GM23338 (cell line): Measurements from ENCODE around the gene ZNF497. TPM values are rescaled to one million over a fixed set of nuclear protein-coding genes. Genes with fewer than 3 reads are reported as not detected.

Source experiments
- ATAC-seq: fragments of 200-7000 bp; cut with Tn5 transposase; 3 replicates; pipeline ENCODE4 v1.9.1; 2020
- DNase-seq: peaks from one replicate; pipeline ENCODE4 v3.0.0-alpha.2; 2015; ENCODE audit warnings: low spot score
- H2AFZ ChIP-seq: fragments of 200-600 bp; sonication (generic); 2 replicates; pipeline ENCODE4 v1.8.0; 2016; ENCODE audit warnings: antibody characterized with exemption, mild to moderate bottlenecking, moderate library complexity
- H3F3A ChIP-seq: fragments of 200-600 bp; sonication (generic); replicated peaks from 2 replicates; pipeline ENCODE4 v1.8.0; 2017; ENCODE audit warnings: antibody characterized with exemption, mixed run types, low read depth
- H3K27ac ChIP-seq: fragments of 200-600 bp; sonication (generic); 2 replicates; pipeline ENCODE4 v1.6.1; 2016; ENCODE audit warnings: low read depth
- H3K27me3 ChIP-seq: fragments of 200-600 bp; sonication (generic); 2 replicates; pipeline ENCODE4 v1.8.0; 2016; ENCODE audit warnings: mild to moderate bottlenecking, mixed run types, moderate library complexity; ENCODE audit not compliant: insufficient read depth
- H3K36me3 ChIP-seq: fragments of 200-600 bp; sonication (generic); 2 replicates; pipeline ENCODE4 v1.8.0; 2016; ENCODE audit warnings: mild to moderate bottlenecking; ENCODE audit not compliant: insufficient read depth
- H3K4me1 ChIP-seq: fragments of 200-600 bp; sonication (generic); 2 replicates; pipeline ENCODE4 v1.8.0; 2016; ENCODE audit warnings: mild to moderate bottlenecking, moderate library complexity; ENCODE audit not compliant: insufficient read depth
- H3K4me2 ChIP-seq: fragments of 200-600 bp; sonication (generic); 2 replicates; pipeline ENCODE4 v1.7.1; 2017; ENCODE audit warnings: mixed run types
- H3K4me3 ChIP-seq: fragments of 200-600 bp; sonication (generic); 2 replicates; pipeline ENCODE4 v1.6.1; 2016; ENCODE audit warnings: mixed run types
- H3K79me2 ChIP-seq: fragments of 200-600 bp; sonication (generic); replicated peaks from 2 replicates; pipeline ENCODE4 v1.8.0; 2017; ENCODE audit warnings: mild to moderate bottlenecking; ENCODE audit not compliant: insufficient read depth
- H3K9me2 ChIP-seq: fragments of 200-600 bp; sonication (generic); 2 replicates; pipeline ENCODE4 v1.8.0; 2017; ENCODE audit not compliant: insufficient read depth
- H4K20me1 ChIP-seq: fragments of 200-600 bp; sonication (generic); replicated peaks from 2 replicates; pipeline ENCODE4 v1.8.0; 2017; ENCODE audit warnings: mild to moderate bottlenecking; ENCODE audit not compliant: insufficient read depth
- H3K27ac Mint-ChIP-seq: 2 replicates; pipeline ENCODE4 v1.8.0; 2020; ENCODE audit warnings: inconsistent platforms, mild to moderate bottlenecking, moderate library complexity, mixed read lengths
- H3K27me3 Mint-ChIP-seq: 3 replicates; pipeline ENCODE4 v1.8.0; 2022; ENCODE audit warnings: low read depth, mild to moderate bottlenecking, moderate library complexity, mixed read lengths, inconsistent platforms; ENCODE audit not compliant: insufficient read depth, poor library complexity
- H3K36me3 Mint-ChIP-seq: 3 replicates; pipeline ENCODE4 v1.8.0; 2021; ENCODE audit warnings: low read depth, mild to moderate bottlenecking, inconsistent platforms, moderate library complexity, mixed read lengths
- H3K4me1 Mint-ChIP-seq: 3 replicates; pipeline ENCODE4 v1.8.0; 2020; ENCODE audit warnings: mild to moderate bottlenecking, inconsistent platforms, mixed read lengths
- H3K4me3 Mint-ChIP-seq: 3 replicates; pipeline ENCODE4 v1.8.0; 2021; ENCODE audit warnings: moderate library complexity, mild to moderate bottlenecking, inconsistent platforms, mixed read lengths
- H3K9me3 Mint-ChIP-seq: 3 replicates; pipeline ENCODE4 v1.8.0; 2020; ENCODE audit warnings: moderate library complexity, mild to moderate bottlenecking, inconsistent platforms, mixed read lengths
- CREB1 ChIP-seq: fragments of 250-450 bp; sonication (Bioruptor Pico); IDR thresholded peaks from 2 replicates; pipeline ENCODE4 v1.5.0; 2020; ENCODE audit warnings: low read depth, mild to moderate bottlenecking, moderate library complexity
- CTCF ChIP-seq, 2 experiments: fragments of 200-600 bp in 1 of 2; sonication (generic) in 1 of 2; conservative IDR thresholded peaks; 2 replicates each; pipeline versions ENCODE4 v1.5.1 to v1.6.1; 2016 to 2017; ENCODE audit warnings: antibody characterized with exemption in 2 of 2, low read depth in 2 of 2, mild to moderate bottlenecking in 2 of 2, moderate library complexity in 1 of 2
- ETS1 ChIP-seq: IDR thresholded peaks from 2 replicates; pipeline ENCODE4 v1.6.1; 2016; ENCODE audit warnings: antibody characterized with exemption
- EZH2 ChIP-seq: fragments of 200-600 bp; sonication (generic); IDR thresholded peaks from one replicate; pipeline ENCODE4 v1.8.0; 2017; ENCODE audit warnings: antibody characterized with exemption, mild to moderate bottlenecking, low read depth; ENCODE audit not compliant: unreplicated experiment
- JUNB ChIP-seq: IDR thresholded peaks from one replicate; pipeline ENCODE4 v1.6.1; 2016; ENCODE audit warnings: antibody characterized with exemption; ENCODE audit not compliant: unreplicated experiment
- POLR2AphosphoS5 ChIP-seq: IDR thresholded peaks from 2 replicates; pipeline ENCODE4 v1.6.1; 2016; ENCODE audit warnings: antibody characterized with exemption, low read depth
- REST ChIP-seq: IDR thresholded peaks from one replicate; pipeline ENCODE4 v1.6.1; 2018; ENCODE audit warnings: antibody characterized with exemption; ENCODE audit not compliant: unreplicated experiment
- ZNF114 ChIP-seq: fragments of 250-450 bp; sonication (Bioruptor Pico); IDR thresholded peaks from 2 replicates; pipeline ENCODE4 v1.5.0; 2020; ENCODE audit warnings: mild to moderate bottlenecking, moderate library complexity
- ZNF331 ChIP-seq: fragments of 250-450 bp; sonication (Bioruptor Pico); IDR thresholded peaks from 2 replicates; pipeline ENCODE4 v1.5.0; 2020; ENCODE audit warnings: low read depth, mild to moderate bottlenecking, moderate library complexity
- polyA plus RNA-seq: library from polyadenylated mRNA; unstranded; fragments of >200 nt; fragmentation: Nextera tagmentation; extraction: Ambion mirVana; gene quantifications from 2 replicates; pipeline ENCODE4 v1.2.1, GENCODE V29; 2016
- total RNA-seq: library from RNA; depleted of rRNA; stranded (reverse); fragments of >200 nt; shearing (Covaris generic); gene quantifications from 2 replicates; pipeline ENCODE4 v1.2.3, GENCODE V29; 2014

The ZNF497 gene
- total and polyA plus RNA-seq, 2 experiments from 2014 or later, result 0.44 to 2.0 TPM

GRCh38 chr19:58326914-58327726, 35.4 kb downstream of the ZNF497 start, which contains the start of gene ZSCAN22:
Gene ZSCAN22 (plus strand): TSS chr19:58326994. CDS start chr19:58334803, 7,809 bp downstream.
- H3K9me2 ChIP-seq, result no peaks in the 10 kb centered on the region
- H3K9me3 Mint-ChIP-seq, result no peaks in the 10 kb centered on the region; the same call in 2 of the 3 replicates
- H3K4me3 ChIP-seq, result peak within 1 kb of the TSS; percentile 94
- H3F3A ChIP-seq, result 0 out of 2 replicates have a peak, but pooled peaks cover 9% of the 10 kb centered on the region
- peaks cover 2% of the 10 kb centered on the region; the same call in 1 of the 3 replicates for H3K4me1 Mint-ChIP-seq
- H3K79me2 ChIP-seq, result peaks cover 12% of the 10 kb centered on the region
- H3K4me2 ChIP-seq, result peak within 1 kb of the TSS; percentile 93
- no peak within 1 kb of the TSS for H3K4me3 Mint-ChIP-seq
- peaks cover 3% of the 10 kb centered on the region; the same call in 1 of the 2 replicates for H4K20me1 ChIP-seq
- no peak within 1 kb of the TSS for H3K27ac Mint-ChIP-seq
- no peaks in the 10 kb centered on the region for H3K27me3 Mint-ChIP-seq
- H3K36me3 Mint-ChIP-seq, result no peaks in the 10 kb centered on the region
- H3K36me3 ChIP-seq, result no peaks in the 10 kb centered on the region
- no peaks in the 10 kb centered on the region for H3K27me3 ChIP-seq
- DNase-seq (peak; percentile 99), ATAC-seq (peak; percentile 97)
- H3K4me1 ChIP-seq, result peaks cover 10% of the 10 kb centered on the region; the same call in 1 of the 2 replicates
- peak within 1 kb of the TSS; percentile 99 for H2AFZ ChIP-seq
- no peak within 1 kb of the TSS for H3K27ac ChIP-seq
- peak; percentile 99 for TF ChIP-seq ETS1
- peak; percentile 85 for TF ChIP-seq POLR2AphosphoS5
- TF ChIP-seq CREB1 (CRISPR knock-in tag), result peak; percentile 94
- no peak for TF ChIP-seq ZNF331 (CRISPR knock-in tag)
- TF ChIP-seq ZNF114 (CRISPR knock-in tag), result 0 out of 2 replicates have a peak, but pooled peaks have one; percentile 39
- no peak for TF ChIP-seq JUNB
- TF ChIP-seq CTCF (conservative IDR thresholded peaks at IDR 0.05; ENCODE audit: low read depth in 2 of 2), result 0 out of 4 replicates have a peak, but pooled peaks of 1 of the 2 experiments have one; percentile 4
- TF ChIP-seq EZH2, result no peak
- TF ChIP-seq REST, result no peak
